Endothelial cell of umbilical vein (primary cell): ENCODE measurements around the gene SLC25A44. TPM values are rescaled to one million over a fixed set of nuclear protein-coding genes. Genes with fewer than 3 reads are reported as not detected.

ENCODE experiments used
- BruUV-seq: library from RNA; stranded (reverse); fragments of 400-500 nt; replicated peaks from 2 replicates; lab custom pipeline; 2021; lab: Mats Ljungman, UMichigan
- CTCF ChIA-PET: fragments of 300-600, 350-600 bp; sonication (Branson Sonifier 250); formaldehyde crosslinking; loops from one replicate; lab custom pipeline; 2021; ENCODE audit warnings: antibody characterized with exemption, inconsistent platforms; lab: Charles Lee
- POLR2A ChIA-PET: fragments of 300-600, 350-600 bp; sonication (Branson Sonifier 250); formaldehyde crosslinking; loops from one replicate; lab custom pipeline; 2021; ENCODE audit warnings: antibody characterized with exemption, inconsistent platforms; lab: Charles Lee
- DNase-seq: peaks from one replicate; pipeline ENCODE4 v3.0.0-alpha.2; 2011; ENCODE audit warnings: low read depth, low spot score
- FAIRE-seq: peaks from 2 replicates; lab custom pipeline; 2011; peaks lifted over from hg19 to GRCh38; lab: Jason Lieb, UNC
- H2AFZ ChIP-seq: 2 replicates; pipeline ENCODE4 v1.6.0; 2012; ENCODE audit warnings: low read depth, low read length, control low read depth, inconsistent platforms
- H3K27ac ChIP-seq: 2 replicates; pipeline ENCODE4 v1.5.1; 2011; ENCODE audit warnings: low read depth, mild to moderate bottlenecking, control low read depth, low read length, moderate library complexity; ENCODE audit not compliant: insufficient read depth
- H3K27me3 ChIP-seq, 2 experiments: 2 replicates each; pipeline versions ENCODE4 v1.6.0 to v1.6.1; 2011; ENCODE audit warnings: low read length in 2 of 2, mixed read lengths in 1 of 2; ENCODE audit not compliant: control insufficient read depth in 2 of 2, insufficient read depth in 2 of 2
- H3K36me3 ChIP-seq, 2 experiments: 2 replicates in 1 of 2; 3 replicates in 1 of 2; pipeline ENCODE4 v1.5.1; 2011; ENCODE audit warnings: low read length in 2 of 2, mild to moderate bottlenecking in 1 of 2, moderate library complexity in 1 of 2; ENCODE audit not compliant: control insufficient read depth in 2 of 2, insufficient read depth in 2 of 2; ENCODE audit errors: extremely low read depth in 1 of 2
- H3K4me1 ChIP-seq: 3 replicates; pipeline ENCODE4 v1.5.1; 2011; ENCODE audit warnings: mild to moderate bottlenecking, low read length; ENCODE audit not compliant: control insufficient read depth, insufficient read depth; ENCODE audit errors: extremely low read depth
- H3K4me2 ChIP-seq: 2 replicates; pipeline ENCODE4 v1.6.1; 2011; ENCODE audit warnings: low read length, control low read depth, mixed read lengths; ENCODE audit not compliant: insufficient read depth
- H3K4me3 ChIP-seq, 3 experiments: fragments of 200-600 bp in 1 of 3; sonication (generic), shearing (Covaris generic) in 1 of 3; replicated peaks in 1 of 3; 2 replicates each; pipeline ENCODE4 v1.5.1; 2011 to 2016; ENCODE audit warnings: control low read depth in 3 of 3, low read length in 3 of 3, mild to moderate bottlenecking in 2 of 3, inconsistent platforms in 1 of 3, low read depth in 1 of 3, moderate library complexity in 1 of 3; ENCODE audit not compliant: insufficient read depth in 1 of 3
- H3K79me2 ChIP-seq: 2 replicates; pipeline ENCODE4 v1.6.0; 2012; ENCODE audit warnings: low read length, inconsistent platforms; ENCODE audit not compliant: control insufficient read depth, insufficient read depth
- H3K9ac ChIP-seq: replicated peaks from 2 replicates; pipeline ENCODE3; 2011; ENCODE audit warnings: low read length, control low read depth; ENCODE audit not compliant: insufficient read depth; ENCODE audit errors: extremely low read depth
- H3K9me1 ChIP-seq: replicated peaks from 3 replicates; pipeline ENCODE4 v1.6.0; 2011; ENCODE audit warnings: mild to moderate bottlenecking, low read length; ENCODE audit not compliant: control insufficient read depth, insufficient read depth; ENCODE audit errors: extremely low read depth
- H3K9me3 ChIP-seq: replicated peaks from 2 replicates; pipeline ENCODE4 v1.5.1; 2012; ENCODE audit warnings: low read length, inconsistent platforms; ENCODE audit not compliant: control insufficient read depth, insufficient read depth
- H4K20me1 ChIP-seq: replicated peaks from 2 replicates; pipeline ENCODE3; 2011; ENCODE audit warnings: mild to moderate bottlenecking, low read length; ENCODE audit not compliant: control insufficient read depth, insufficient read depth; ENCODE audit errors: extremely low read depth
- EZH2 ChIP-seq: IDR thresholded peaks from 2 replicates; pipeline ENCODE4 v1.6.1; 2012; ENCODE audit warnings: borderline replicate concordance, low read depth, mild to moderate bottlenecking, moderate library complexity, low read length, inconsistent platforms; ENCODE audit not compliant: severe bottlenecking
- FOS ChIP-seq: IDR thresholded peaks from 2 replicates; pipeline ENCODE4 v1.6.1; 2011; ENCODE audit warnings: mild to moderate bottlenecking, low read length, moderate library complexity, borderline replicate concordance; ENCODE audit not compliant: insufficient read depth
- GATA2 ChIP-seq: IDR thresholded peaks from 2 replicates; pipeline ENCODE4 v1.7.0; 2011; ENCODE audit warnings: low read depth, mild to moderate bottlenecking, moderate library complexity, mixed read lengths, low read length; ENCODE audit not compliant: insufficient read length, insufficient read depth
- JUN ChIP-seq: IDR thresholded peaks from 2 replicates; pipeline ENCODE4 v1.6.1; 2011; ENCODE audit warnings: borderline replicate concordance, low read depth; ENCODE audit not compliant: insufficient read length, insufficient read depth
- MAX ChIP-seq: IDR thresholded peaks from 2 replicates; pipeline ENCODE4 v1.6.1; 2011; ENCODE audit not compliant: insufficient read depth, insufficient read length
- MYC ChIP-seq: IDR thresholded peaks from one replicate; pipeline ENCODE4 v1.6.1; 2011; ENCODE audit warnings: mild to moderate bottlenecking, low read depth, low read length
- POLR2A ChIP-seq: IDR thresholded peaks from 2 replicates; pipeline ENCODE4 v1.6.1; 2012; ENCODE audit warnings: low read depth, mild to moderate bottlenecking, control low read depth, low read length
- POLR2AphosphoS5 ChIP-seq: IDR thresholded peaks from 2 replicates; pipeline ENCODE4 v1.6.1; 2012; ENCODE audit warnings: low read depth, mild to moderate bottlenecking, control low read depth, low read length, moderate library complexity; ENCODE audit not compliant: insufficient read depth
- dilution Hi-C: fragments of 300-500 bp; cut with MboI; formaldehyde crosslinking; loops from one replicate; pipeline ENCODE4 v1.15.0; 2019; ENCODE audit warnings: low sequenced_read_pairs; ENCODE audit not compliant: extremely low pct_ligation_motif_present
- intact Hi-C: fragments of 100-400 bp; cut with micrococcal nuclease; formaldehyde crosslinking; loops from one replicate; pipeline ENCODE4 v1.10.0; 2022
- polyA plus RNA-seq, 4 experiments: library from polyadenylated mRNA; depleted of rRNA in 3 of 4; stranded (reverse) in 3 of 4; unstranded in 1 of 4; fragments of >200 nt; gene quantifications; 2 replicates each; pipeline versions ENCODE4 v1.2.1 to v1.2.3, GENCODE V29; 2011 to 2012; ENCODE audit warnings: missing spikeins in 1 of 4
- total RNA-seq: library from RNA; stranded (reverse); gene quantifications from 2 replicates; pipeline ENCODE4 v1.2.3, GENCODE V29; 2021
- TF ChIP-seq, protein P1 (sequence below), 2 donors: IDR thresholded peaks; 1 replicate in 1 of 2; 2 replicates in 1 of 2; pipeline ENCODE4 v1.5.1; 2011; ENCODE audit warnings: low read length in 2 of 2, mild to moderate bottlenecking in 2 of 2, moderate library complexity in 2 of 2, control low read depth in 1 of 2, inconsistent platforms in 1 of 2, low read depth in 1 of 2; ENCODE audit not compliant: insufficient read depth in 1 of 2; ENCODE audit errors: extremely low read depth in 1 of 2

Gene SLC25A44
- total and polyA plus RNA-seq, 2 donors (not counting 3 experiments of a cell fraction or from before 2014, with no cell fraction given) = 24.0 to 30.6 TPM

- Histone ChIP-seq H3K4me2 (no peak overlapping the region), H3K9ac (no peak overlapping the region), H2AFZ (no peak overlapping the region), H3K27ac (no peak overlapping the region), H3K4me1 (peaks cover 6% of the 10 kb centered on the region), H3K9me3 (no peaks in the 10 kb centered on the region), H4K20me1 (no peaks in the 10 kb centered on the region), H3K36me3 (peaks cover 0 to 14% of the 10 kb centered on the region in 2 experiments), H3K27me3 (peaks cover 0 to 4% of the 10 kb centered on the region in 2 experiments), H3K79me2 (no peaks in the 10 kb centered on the region), H3K9me1 (no peaks in the 10 kb centered on the region), H3K4me3 (no peak overlapping the region)
- no peak for TF ChIP-seq POLR2AphosphoS5
- TF ChIP-seq, protein P1, sequence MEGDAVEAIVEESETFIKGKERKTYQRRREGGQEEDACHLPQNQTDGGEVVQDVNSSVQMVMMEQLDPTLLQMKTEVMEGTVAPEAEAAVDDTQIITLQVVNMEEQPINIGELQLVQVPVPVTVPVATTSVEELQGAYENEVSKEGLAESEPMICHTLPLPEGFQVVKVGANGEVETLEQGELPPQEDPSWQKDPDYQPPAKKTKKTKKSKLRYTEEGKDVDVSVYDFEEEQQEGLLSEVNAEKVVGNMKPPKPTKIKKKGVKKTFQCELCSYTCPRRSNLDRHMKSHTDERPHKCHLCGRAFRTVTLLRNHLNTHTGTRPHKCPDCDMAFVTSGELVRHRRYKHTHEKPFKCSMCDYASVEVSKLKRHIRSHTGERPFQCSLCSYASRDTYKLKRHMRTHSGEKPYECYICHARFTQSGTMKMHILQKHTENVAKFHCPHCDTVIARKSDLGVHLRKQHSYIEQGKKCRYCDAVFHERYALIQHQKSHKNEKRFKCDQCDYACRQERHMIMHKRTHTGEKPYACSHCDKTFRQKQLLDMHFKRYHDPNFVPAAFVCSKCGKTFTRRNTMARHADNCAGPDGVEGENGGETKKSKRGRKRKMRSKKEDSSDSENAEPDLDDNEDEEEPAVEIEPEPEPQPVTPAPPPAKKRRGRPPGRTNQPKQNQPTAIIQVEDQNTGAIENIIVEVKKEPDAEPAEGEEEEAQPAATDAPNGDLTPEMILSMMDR (IDR thresholded peaks at IDR 0.05; ENCODE audit: extremely low read depth in 1 of 2, insufficient read depth in 1 of 2, low read depth in 1 of 2, low read length in 2 of 2) = no peak
- TF ChIP-seq MAX = no peak
- TF ChIP-seq MYC = no peak
- TF ChIP-seq POLR2A = no peak
- no peak for TF ChIP-seq GATA2
- TF ChIP-seq FOS = no peak
- TF ChIP-seq EZH2 = no peak
- TF ChIP-seq JUN = no peak
- no TSS peak for BruUV-seq
- ChIA-PET CTCF (interaction anchor here (1.5 kb wide), 1 partner anchor 16 kb away, joined by 7 read pairs; no protein-coding TSS in a partner anchor), POLR2A (no interaction called here)
- dilution Hi-C loops (no loop called here), intact Hi-C loops (no loop called here)
- no peak for DNase-seq
- no peak for FAIRE-seq
Measured at GRCh38 chr1:156241311-156241811, 47.5 kb downstream of the SLC25A44 start.
